Right lobe of liver (tissue), 4 donors: ENCODE data around the gene ANGPTL4.

Experiments
- CTCF ChIP-seq, 4 donors: fragments of 200-600 bp in 3 of 4; fragments of 450-650 bp in 1 of 4; IDR thresholded peaks; one replicate each; pipeline versions ENCODE4 v1.5.1 to v1.8.0; 2016 to 2022; ENCODE audit warnings: antibody characterized with exemption in 4 of 4, mild to moderate bottlenecking in 2 of 4
- POLR2A ChIP-seq: fragments of 450-650 bp; IDR thresholded peaks from one replicate; pipeline ENCODE4 v1.6.1; 2017; ENCODE audit warnings: antibody characterized with exemption, mild to moderate bottlenecking
- donor health status: DM: no; HTN: no; CAD: no.
- donor health status: DM: no; HTN: no; CAD: no.
- donor health status: DM: no; HTN: yes; CAD: no.

- TF ChIP-seq CTCF (IDR thresholded peaks at IDR 0.05): no peak
- no peak for TF ChIP-seq POLR2A
Observed at GRCh38 chr19:8342316-8342683, 21.7 kb upstream of the ANGPTL4 start.
